Renal cortex interstitium (tissue), 11 donors: Measurements from ENCODE around the gene TMEM63B. TPM values are rescaled to one million over a fixed set of nuclear protein-coding genes. Genes with fewer than 3 reads are reported as not detected.
"Not testable (repeated sequence)": the region's sequence is repeated elsewhere in the genome, so short reads cannot be mapped to it uniquely, and the experiment has no call there.

Source experiments
- DNase-seq, 11 donors: peaks; one replicate each; pipeline ENCODE4 v3.0.0-alpha.2; 2013; ENCODE audit warnings: low read depth in 9 of 11, low spot score in 4 of 11; ENCODE audit errors: extremely low read depth in 1 of 11
- polyA plus RNA-seq, 3 donors: library from polyadenylated mRNA; unstranded; fragments of 120-200 nt; gene quantifications; one replicate each; pipeline ENCODE4 v1.2.1, GENCODE V29; 2013; ENCODE audit not compliant: insufficient read length in 3 of 3

Gene TMEM63B
- polyA plus RNA-seq, 3 donors, result 30.2 to 39.3 (median 34.7) TPM

GRCh38 chr6:44133981-44134711 lies 6.8 kb downstream of the TMEM63B start:
- DNase-seq, result no peak

- DNase-seq, result peak in 1 of 11 donors; percentile 31
These were observed 7.9 kb downstream of the TMEM63B start for GRCh38 chr6:44135173-44135758.

- no peak for DNase-seq
These were observed 8.5 kb downstream of the TMEM63B start for GRCh38 chr6:44135875-44136274.

- DNase-seq, result no peak
These were observed 11.5 kb downstream of the TMEM63B start for GRCh38 chr6:44138717-44139350.

- DNase-seq, result no peak
These were observed 12.0 kb downstream of the TMEM63B start for GRCh38 chr6:44139351-44139743.

- DNase-seq, result no peak
These were observed 15.5 kb downstream of the TMEM63B start for GRCh38 chr6:44142835-44143234.

- no peak for DNase-seq
These were observed 16.4 kb downstream of the TMEM63B start for GRCh38 chr6:44143731-44144130.

- not testable (repeated sequence) for DNase-seq
These were observed 17.2 kb downstream of the TMEM63B start for GRCh38 chr6:44144536-44144935.

GRCh38 chr6:44145839-44146238 lies 18.5 kb downstream of the TMEM63B start:
- DNase-seq, result no peak

- no peak for DNase-seq
These were observed 19.3 kb downstream of the TMEM63B start for GRCh38 chr6:44146685-44147084.

GRCh38 chr6:44147256-44147655 lies 19.9 kb downstream of the TMEM63B start:
- no peak for DNase-seq

GRCh38 chr6:44148306-44148705 lies 21.0 kb downstream of the TMEM63B start:
- no peak for DNase-seq

GRCh38 chr6:44149369-44150012 lies 22.1 kb downstream of the TMEM63B start:
- DNase-seq, result no peak

- no peak for DNase-seq
These were observed 23.1 kb downstream of the TMEM63B start for GRCh38 chr6:44150317-44150917.

- DNase-seq, result peak in 5 of 11 donors; percentile 34 to 59 (median 46)
These were observed 24.2 kb downstream of the TMEM63B start for GRCh38 chr6:44151348-44152108.

- no peak for DNase-seq
These were observed 24.7 kb downstream of the TMEM63B start for GRCh38 chr6:44152109-44152461.

GRCh38 chr6:44152533-44152932 lies 25.2 kb downstream of the TMEM63B start:
- DNase-seq, result no peak

GRCh38 chr6:44154067-44154466 lies 26.7 kb downstream of the TMEM63B start:
- DNase-seq, result no peak
